Upper lobe of right lung (tissue), 1 donor: ENCODE results near the gene DPYSL4. TPM values are rescaled to one million over a fixed set of nuclear protein-coding genes. Genes with fewer than 3 reads are reported as not detected.

Experiments
- ATAC-seq: fragments of 200-7000 bp; cut with Tn5 transposase; one replicate; pipeline ENCODE4 v1.9.1; 2020; ENCODE audit warnings: mild to moderate bottlenecking, moderate library complexity
- DNase-seq: peaks from one replicate; pipeline ENCODE4 v3.0.0-alpha.2; 2020
- H3K27ac ChIP-seq: fragments of 200-600 bp; one replicate; pipeline ENCODE4 v1.8.0; 2022
- H3K27me3 ChIP-seq: fragments of 200-600 bp; one replicate; pipeline ENCODE4 v1.8.0; 2022; ENCODE audit warnings: mild to moderate bottlenecking
- H3K36me3 ChIP-seq: fragments of 200-600 bp; one replicate; pipeline ENCODE4 v1.8.0; 2022
- H3K4me1 ChIP-seq: fragments of 200-600 bp; one replicate; pipeline ENCODE4 v1.8.0; 2022
- H3K4me3 ChIP-seq: fragments of 200-600 bp; one replicate; pipeline ENCODE4 v1.8.0; 2022; ENCODE audit warnings: mild to moderate bottlenecking
- H3K9me3 ChIP-seq: fragments of 200-600 bp; one replicate; pipeline ENCODE4 v1.8.0; 2022
- intact Hi-C: fragments of 100-400 bp; cut with DNase I; formaldehyde crosslinking; loops from one replicate; pipeline ENCODE4 v1.11.0; 2022
- total RNA-seq: library from RNA; stranded (reverse); fragmentation: NEBNext Ultra II Directional; extraction: Animal tissue kit (Norgen Biotek cat#: 25700); gene quantifications from one replicate; pipeline ENCODE4 v1.2.1, GENCODE V29; 2021
- TF ChIP-seq, protein P1 (sequence below): fragments of 200-600 bp; IDR thresholded peaks from one replicate; pipeline ENCODE4 v1.8.0; 2022; ENCODE audit warnings: antibody characterized with exemption
- donor health status: DM: no; HTN: yes; CAD: no; lungs with severe emphysema.

DPYSL4 gene
- total RNA-seq, 1 donor from 2014 or later, result 1.7 TPM

DNA sequence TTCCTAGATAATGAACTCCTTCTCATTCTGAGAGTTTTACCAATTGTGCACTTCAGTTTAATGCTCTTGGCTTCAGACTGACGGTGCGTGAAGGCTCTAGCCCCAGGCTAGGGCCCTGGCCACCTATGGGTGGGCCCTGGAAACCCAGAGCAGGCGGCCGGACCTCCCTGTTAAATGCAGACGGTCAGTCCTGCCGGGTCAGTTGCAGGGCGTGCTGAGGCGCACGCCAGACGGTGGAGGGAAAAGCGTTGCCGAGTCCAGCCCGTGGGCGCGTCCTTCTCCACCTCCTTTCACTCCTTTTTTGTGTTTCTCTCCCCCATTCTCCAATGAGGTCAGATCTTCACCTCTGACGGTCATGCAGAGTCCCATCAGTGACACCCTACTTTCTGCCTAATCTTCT lies 2.3 kb downstream of the DPYSL4 start:
- Histone ChIP-seq H3K4me3 (no peak overlapping the region), H3K4me1 (peaks cover 16% of the 10 kb centered on the region), H3K27me3 (peaks cover 36% of the 10 kb centered on the region), H3K36me3 (no peaks in the 10 kb centered on the region), H3K27ac (no peak overlapping the region), H3K9me3 (no peaks in the 10 kb centered on the region)
- DNase-seq (no peak), ATAC-seq (no peak)
- TF ChIP-seq, protein P1, sequence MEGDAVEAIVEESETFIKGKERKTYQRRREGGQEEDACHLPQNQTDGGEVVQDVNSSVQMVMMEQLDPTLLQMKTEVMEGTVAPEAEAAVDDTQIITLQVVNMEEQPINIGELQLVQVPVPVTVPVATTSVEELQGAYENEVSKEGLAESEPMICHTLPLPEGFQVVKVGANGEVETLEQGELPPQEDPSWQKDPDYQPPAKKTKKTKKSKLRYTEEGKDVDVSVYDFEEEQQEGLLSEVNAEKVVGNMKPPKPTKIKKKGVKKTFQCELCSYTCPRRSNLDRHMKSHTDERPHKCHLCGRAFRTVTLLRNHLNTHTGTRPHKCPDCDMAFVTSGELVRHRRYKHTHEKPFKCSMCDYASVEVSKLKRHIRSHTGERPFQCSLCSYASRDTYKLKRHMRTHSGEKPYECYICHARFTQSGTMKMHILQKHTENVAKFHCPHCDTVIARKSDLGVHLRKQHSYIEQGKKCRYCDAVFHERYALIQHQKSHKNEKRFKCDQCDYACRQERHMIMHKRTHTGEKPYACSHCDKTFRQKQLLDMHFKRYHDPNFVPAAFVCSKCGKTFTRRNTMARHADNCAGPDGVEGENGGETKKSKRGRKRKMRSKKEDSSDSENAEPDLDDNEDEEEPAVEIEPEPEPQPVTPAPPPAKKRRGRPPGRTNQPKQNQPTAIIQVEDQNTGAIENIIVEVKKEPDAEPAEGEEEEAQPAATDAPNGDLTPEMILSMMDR, result no peak
- intact Hi-C loops, result no loop called here

DNA sequence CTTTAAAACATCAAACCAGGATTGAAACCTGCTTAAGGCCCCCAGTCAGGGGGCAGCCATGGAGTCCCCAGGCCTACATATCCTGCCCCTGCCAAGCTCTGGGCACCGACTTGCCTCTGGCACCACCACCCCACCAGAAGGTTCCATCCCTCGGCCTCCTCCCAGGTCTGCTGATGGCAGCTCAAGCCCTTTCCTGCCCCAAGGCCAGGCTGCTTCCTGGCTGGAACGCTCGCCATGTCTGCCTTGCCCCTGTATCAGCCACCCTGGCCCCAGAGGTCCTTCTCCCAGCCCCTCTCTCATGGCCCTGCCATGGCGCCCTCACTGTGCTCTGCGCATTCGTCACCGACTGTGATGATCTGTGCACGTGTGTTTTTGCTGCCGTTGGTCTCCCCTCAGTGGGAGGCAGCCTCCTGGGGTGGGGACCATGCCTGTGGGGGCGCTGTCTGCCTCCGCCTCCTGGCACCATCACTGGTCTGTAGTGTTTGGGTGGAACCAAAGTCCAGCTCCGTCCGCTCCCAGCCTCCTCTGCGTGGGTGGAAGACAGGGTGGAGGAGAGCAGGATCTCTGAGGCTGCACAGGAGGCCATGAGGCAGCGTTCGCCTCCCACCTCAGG lies 3.2 kb downstream of the DPYSL4 start:
- no peaks in the 10 kb centered on the region for H3K36me3 ChIP-seq
- no peak overlapping the region for H3K4me3 ChIP-seq
- ATAC-seq, result no peak
- H3K27ac ChIP-seq, result no peak overlapping the region
- TF ChIP-seq, protein P1, result no peak
- no peaks in the 10 kb centered on the region for H3K9me3 ChIP-seq
- peaks cover 32% of the 10 kb centered on the region for H3K27me3 ChIP-seq
- intact Hi-C loops, result no loop called here
- H3K4me1 ChIP-seq, result peaks cover 16% of the 10 kb centered on the region
- no peak for DNase-seq

DNA sequence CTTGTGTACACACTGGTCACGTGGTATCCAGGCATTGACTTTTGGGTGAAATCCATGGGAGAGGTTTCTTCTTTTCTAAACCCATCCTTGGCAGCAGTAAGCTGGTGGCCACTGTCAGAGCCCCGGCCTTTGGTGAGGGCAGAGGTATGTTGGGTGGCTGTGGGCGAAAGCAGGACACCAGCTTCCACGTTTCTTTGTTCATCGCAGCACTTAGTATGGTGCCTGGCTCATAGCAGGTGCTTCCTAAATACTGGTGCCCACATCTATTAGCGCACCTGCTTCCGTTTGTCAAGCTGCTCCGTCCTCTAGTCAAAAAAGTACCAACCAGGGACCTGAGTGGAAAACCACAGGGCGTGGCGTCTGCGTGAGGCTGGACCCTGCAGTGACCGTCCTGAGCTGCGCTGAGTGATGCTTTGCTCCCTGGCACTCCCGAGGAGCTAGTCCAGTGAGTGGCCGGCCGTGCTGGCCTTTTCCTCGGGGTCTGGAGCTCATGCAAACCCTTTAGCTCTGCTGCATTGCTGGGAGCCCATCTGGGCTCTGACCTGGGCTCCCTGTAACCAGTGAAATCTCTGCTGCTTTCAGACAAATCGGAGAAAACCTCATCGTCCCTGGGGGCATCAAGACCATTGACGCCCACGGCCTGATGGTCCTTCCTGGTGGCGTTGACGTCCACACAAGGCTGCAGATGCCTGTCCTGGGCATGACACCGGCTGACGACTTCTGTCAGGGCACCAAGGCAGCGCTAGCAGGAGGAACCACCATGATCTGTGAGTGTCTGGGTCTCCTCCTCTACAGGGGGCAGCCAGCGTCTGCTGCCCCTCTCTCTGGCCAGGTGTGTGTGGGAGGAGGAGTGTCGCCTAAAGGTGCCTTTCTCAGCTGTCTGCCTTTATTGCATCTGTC lies 5.6 kb downstream of the DPYSL4 start:
- Histone ChIP-seq H3K27me3 (peaks cover 18% of the 10 kb centered on the region), H3K4me3 (no peak overlapping the region), H3K27ac (no peak overlapping the region), H3K36me3 (no peaks in the 10 kb centered on the region), H3K9me3 (no peaks in the 10 kb centered on the region), H3K4me1 (peaks cover 9% of the 10 kb centered on the region)
- no peak for DNase-seq
- no peak for ATAC-seq
- intact Hi-C loops, result no loop called here
- TF ChIP-seq, protein P1, result no peak

DNA sequence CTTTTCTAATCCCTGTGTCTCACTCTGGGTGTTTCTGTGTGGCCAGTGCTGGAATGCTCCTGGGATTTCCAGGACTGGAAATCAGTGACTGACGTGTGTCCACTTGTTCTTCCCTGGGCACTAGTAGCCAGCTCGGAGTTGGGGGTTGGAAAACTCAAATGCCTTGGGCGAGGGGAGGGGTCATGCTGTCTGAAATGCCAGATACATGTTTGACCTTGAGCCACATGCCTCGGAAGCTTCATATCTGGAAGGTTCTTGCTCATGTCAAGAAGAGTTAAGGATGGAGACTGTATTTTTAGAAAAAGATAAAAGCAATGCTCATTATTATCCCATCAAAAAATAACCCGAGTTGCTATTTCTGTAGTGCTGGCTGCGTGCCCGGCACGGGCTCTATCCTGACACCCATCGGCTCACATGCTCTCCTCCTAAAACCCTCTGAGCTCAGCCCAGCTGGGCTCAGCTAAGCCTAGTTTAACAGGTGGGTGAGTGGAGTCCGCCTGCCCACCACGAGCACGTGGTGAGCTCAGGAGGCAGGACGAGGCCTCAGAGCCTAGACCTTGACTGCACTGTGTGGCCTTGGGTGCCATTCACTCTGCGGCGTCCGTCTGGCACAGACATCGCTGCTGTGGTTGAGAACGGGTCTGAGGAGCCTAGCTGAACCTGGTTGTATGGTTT lies 6.4 kb downstream of the DPYSL4 start:
- Histone ChIP-seq H3K36me3 (no peaks in the 10 kb centered on the region), H3K27ac (no peak overlapping the region), H3K27me3 (peaks cover 10% of the 10 kb centered on the region), H3K4me3 (no peak overlapping the region), H3K9me3 (no peaks in the 10 kb centered on the region), H3K4me1 (peaks cover under 1% of the 10 kb centered on the region)
- no peak for DNase-seq
- no peak for ATAC-seq
- intact Hi-C loops, result no loop called here
- TF ChIP-seq, protein P1, result no peak

DNA sequence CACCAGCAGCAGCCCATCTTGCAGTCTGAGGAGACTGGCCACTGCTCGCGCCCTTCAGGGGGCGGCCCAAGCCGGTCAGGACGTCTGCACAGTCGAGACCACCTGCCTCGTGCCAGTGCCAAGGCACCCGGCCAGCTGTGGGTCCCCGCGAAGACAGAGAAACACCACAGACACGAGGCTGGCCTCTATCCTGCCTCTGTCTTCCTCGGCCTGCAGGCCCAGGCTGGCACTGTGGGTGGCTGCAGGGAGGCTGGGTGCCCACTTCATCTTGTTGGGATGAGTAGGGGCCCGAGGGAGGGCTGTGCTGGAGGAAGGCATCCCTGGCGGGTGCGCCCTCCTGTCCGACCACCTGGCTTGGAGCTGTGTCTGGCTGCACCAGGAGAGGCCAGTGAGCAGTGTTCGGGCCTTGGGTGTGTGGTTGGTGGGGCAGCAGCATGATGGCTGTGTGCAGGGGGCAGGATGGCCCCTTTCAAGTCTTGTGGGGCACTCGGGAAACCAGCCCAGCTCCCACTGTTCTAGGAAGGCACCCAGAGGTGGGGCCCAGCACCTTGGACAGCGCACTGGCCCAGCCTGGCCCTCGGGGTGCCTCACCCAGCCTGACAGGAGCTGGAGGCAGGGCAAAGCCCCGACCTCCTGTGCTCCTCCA lies 7.3 kb downstream of the DPYSL4 start:
- Histone ChIP-seq H3K4me1 (no peaks in the 10 kb centered on the region), H3K4me3 (no peak overlapping the region), H3K36me3 (no peaks in the 10 kb centered on the region), H3K27ac (no peak overlapping the region), H3K27me3 (peaks cover 1% of the 10 kb centered on the region), H3K9me3 (no peaks in the 10 kb centered on the region)
- TF ChIP-seq, protein P1, result no peak
- DNase-seq, result no peak
- peak; percentile 37 for ATAC-seq
- intact Hi-C loops, result no loop called here
